Loucy (cell line): ENCODE measurements around the gene DNLZ.
A peak's percentile ranks its signal among the peaks of the same experiment; 100 is the strongest.

Experiments
- H2AFZ ChIP-seq: fragments of 200-600 bp; sonication (generic); 2 replicates; pipeline ENCODE4 v1.6.0; 2016; ENCODE audit warnings: antibody characterized with exemption, mild to moderate bottlenecking, low read length, moderate library complexity
- H3F3A ChIP-seq: fragments of 200-600 bp; 2 replicates; pipeline ENCODE4 v1.6.0; 2016; ENCODE audit warnings: antibody characterized with exemption, low read depth, mild to moderate bottlenecking
- H3K27me3 ChIP-seq: fragments of 200-600 bp; sonication (generic); 2 replicates; pipeline ENCODE4 v1.6.1; 2014; ENCODE audit warnings: low read length, mild to moderate bottlenecking; ENCODE audit not compliant: insufficient read depth, poor library complexity, severe bottlenecking
- H3K36me3 ChIP-seq: fragments of 200-600 bp; sonication (generic); 2 replicates; pipeline ENCODE4 v1.6.1; 2016; ENCODE audit warnings: low read length; ENCODE audit not compliant: insufficient read depth
- H3K4me1 ChIP-seq: fragments of 200-600 bp; sonication (generic); 2 replicates; pipeline ENCODE4 v1.5.1; 2014; ENCODE audit warnings: low read length, mild to moderate bottlenecking; ENCODE audit not compliant: insufficient read depth, poor library complexity, severe bottlenecking
- H3K4me2 ChIP-seq: fragments of 200-600 bp; sonication (generic); 2 replicates; pipeline ENCODE4 v1.6.0; 2014; ENCODE audit warnings: antibody characterized with exemption, low read length, low read depth, mild to moderate bottlenecking; ENCODE audit not compliant: poor library complexity, severe bottlenecking
- H3K4me3 ChIP-seq: fragments of 200-600 bp; sonication (generic); 2 replicates; pipeline ENCODE4 v1.5.1; 2014; ENCODE audit warnings: low read length, mild to moderate bottlenecking, mixed read lengths; ENCODE audit not compliant: poor library complexity, severe bottlenecking
- H3K79me2 ChIP-seq: fragments of 200-600 bp; sonication (generic); 2 replicates; pipeline ENCODE4 v1.6.1; 2014; ENCODE audit warnings: low read length; ENCODE audit not compliant: insufficient read depth
- H3K9ac ChIP-seq: fragments of 200-600 bp; sonication (generic); 2 replicates; pipeline ENCODE4 v1.6.0; 2014; ENCODE audit warnings: mild to moderate bottlenecking, low read depth, low read length, moderate library complexity; ENCODE audit not compliant: poor library complexity, severe bottlenecking
- H3K9me2 ChIP-seq: fragments of 200-600 bp; sonication (generic); replicated peaks from 2 replicates; pipeline ENCODE4 v1.6.1; 2016; ENCODE audit warnings: low read depth, low read length, mixed read lengths
- H3K9me3 ChIP-seq: fragments of 200-600 bp; sonication (generic); 2 replicates; pipeline ENCODE4 v1.6.1; 2014; ENCODE audit warnings: mild to moderate bottlenecking, antibody characterized with exemption, low read length, low read depth; ENCODE audit not compliant: insufficient read depth
- H4K20me1 ChIP-seq: fragments of 200-600 bp; sonication (generic); 2 replicates; pipeline ENCODE4 v1.6.0; 2014; ENCODE audit warnings: antibody characterized with exemption, low read length, mild to moderate bottlenecking; ENCODE audit not compliant: insufficient read depth, poor library complexity, severe bottlenecking
- CTCF ChIP-seq: fragments of 200-600 bp; sonication (generic); conservative IDR thresholded peaks from 2 replicates; pipeline ENCODE4 v1.5.1; 2014; ENCODE audit warnings: mild to moderate bottlenecking, antibody characterized with exemption, low read length
- EZH2phosphoT487 ChIP-seq: fragments of 200-600 bp; IDR thresholded peaks from 2 replicates; pipeline ENCODE4 v1.6.1; 2018; ENCODE audit warnings: antibody characterized with exemption, mild to moderate bottlenecking, moderate library complexity, borderline replicate concordance

Gene DNLZ

GRCh38 chr9:136403538-136403914 lies 40.0 kb upstream of the DNLZ start:
- no peak overlapping the region for H2AFZ ChIP-seq
- H3K4me2 ChIP-seq = peak overlapping the region; percentile 74
- H3K79me2 ChIP-seq = peaks cover 31% of the 10 kb centered on the region
- TF ChIP-seq CTCF = no peak
- no peak for TF ChIP-seq EZH2phosphoT487
- H3K36me3 ChIP-seq = peaks cover 6% of the 10 kb centered on the region; the same call in 1 of the 2 replicates
- peaks cover 43% of the 10 kb centered on the region for H3K4me1 ChIP-seq
- H3K9me2 ChIP-seq = no peaks in the 10 kb centered on the region
- H3K9me3 ChIP-seq = no peaks in the 10 kb centered on the region
- H3K4me3 ChIP-seq = peak overlapping the region; percentile 37
- H3K27me3 ChIP-seq = no peaks in the 10 kb centered on the region
- peaks cover 14% of the 10 kb centered on the region for H4K20me1 ChIP-seq
- H3F3A ChIP-seq = 0 out of 2 replicates have a peak, but pooled peaks cover 4% of the 10 kb centered on the region
- H3K9ac ChIP-seq = peak overlapping the region; percentile 46

GRCh38 chr9:136402067-136402466 lies 38.5 kb upstream of the DNLZ start:
- H4K20me1 ChIP-seq = peaks cover 20% of the 10 kb centered on the region
- H3K4me2 ChIP-seq = no peak overlapping the region
- H3K4me3 ChIP-seq = no peak overlapping the region
- no peaks in the 10 kb centered on the region for H3K27me3 ChIP-seq
- no peak overlapping the region for H3K9ac ChIP-seq
- no peak overlapping the region for H2AFZ ChIP-seq
- 0 out of 2 replicates have a peak, but pooled peaks cover 4% of the 10 kb centered on the region for H3F3A ChIP-seq
- H3K79me2 ChIP-seq = peaks cover 31% of the 10 kb centered on the region
- H3K4me1 ChIP-seq = peaks cover 47% of the 10 kb centered on the region
- H3K9me2 ChIP-seq = no peaks in the 10 kb centered on the region
- H3K9me3 ChIP-seq = no peaks in the 10 kb centered on the region
- H3K36me3 ChIP-seq = peaks cover 5% of the 10 kb centered on the region; the same call in 1 of the 2 replicates
- TF ChIP-seq CTCF = no peak
- TF ChIP-seq EZH2phosphoT487 = no peak

- no peaks in the 10 kb centered on the region for H3K9me3 ChIP-seq
- H3F3A ChIP-seq = 0 out of 2 replicates have a peak, but pooled peaks cover 4% of the 10 kb centered on the region
- H3K27me3 ChIP-seq = no peaks in the 10 kb centered on the region
- H3K9ac ChIP-seq = peak overlapping the region; percentile 75
- TF ChIP-seq EZH2phosphoT487 (no peak), CTCF (no peak)
- peaks cover 21% of the 10 kb centered on the region for H4K20me1 ChIP-seq
- H2AFZ ChIP-seq = no peak overlapping the region
- peaks cover 30% of the 10 kb centered on the region for H3K79me2 ChIP-seq
- no peak overlapping the region for H3K4me3 ChIP-seq
- H3K9me2 ChIP-seq = no peaks in the 10 kb centered on the region
- H3K36me3 ChIP-seq = peaks cover 3% of the 10 kb centered on the region; the same call in 1 of the 2 replicates
- peaks cover 47% of the 10 kb centered on the region for H3K4me1 ChIP-seq
- H3K4me2 ChIP-seq = no peak overlapping the region
These were observed 37.8 kb upstream of the DNLZ start for GRCh38 chr9:136401173-136401922.
